ENCODE measurements around the gene ENTPD6. TPM values are rescaled to one million over a fixed set of nuclear protein-coding genes. Genes with fewer than 3 reads are reported as not detected.

Gene ENTPD6
- total RNA-seq, 1 donor from 2014 or later: 118 TPM

Other genes with a start within 250 kb of the ENTPD6 start
- gene CST7, start 246.4 kb upstream of the ENTPD6 start, total RNA-seq: 0.48 TPM
- gene APMAP, start 203.0 kb upstream of the ENTPD6 start, total RNA-seq: 23.2 TPM
- 143 TPM for gene ACSS1, start 137.6 kb upstream of the ENTPD6 start, total RNA-seq
- 0.30 TPM for gene VSX1, start 113.6 kb upstream of the ENTPD6 start, total RNA-seq
- 170 TPM for gene PYGB, start 52.4 kb downstream of the ENTPD6 start, total RNA-seq
- 21.1 TPM for gene ABHD12, start 195.1 kb downstream of the ENTPD6 start, total RNA-seq
- gene GINS1, start 212.0 kb downstream of the ENTPD6 start, total RNA-seq: 0.46 TPM